GM19452 (cell line): ENCODE data around the gene C14orf93.
"Not testable (repeated sequence)": the region's sequence is repeated elsewhere in the genome, so short reads cannot be mapped to it uniquely, and the experiment has no call there.

Source experiments
- ATAC-seq: cut with Tn5 transposase; IDR thresholded peaks from one replicate; pipeline ENCODE4 v1.9.1; 2021; ENCODE audit not compliant: unreplicated experiment

C14orf93 gene

GRCh38 chr14:23021889-23022442 is 12.0 kb upstream of the C14orf93 start:
- no peak for ATAC-seq

- ATAC-seq: no peak
These were observed 11.5 kb upstream of the C14orf93 start for GRCh38 chr14:23021434-23021833.

- ATAC-seq: no peak
These were observed 10.5 kb upstream of the C14orf93 start for GRCh38 chr14:23020143-23021128.

- ATAC-seq: no peak
These were observed 8.2 kb upstream of the C14orf93 start for GRCh38 chr14:23018107-23018506.

- ATAC-seq: no peak
These were observed 7.1 kb upstream of the C14orf93 start for GRCh38 chr14:23017091-23017490.

GRCh38 chr14:23015618-23016017 is 5.7 kb upstream of the C14orf93 start:
- no peak for ATAC-seq

GRCh38 chr14:23013749-23014054 is 3.8 kb upstream of the C14orf93 start:
- not testable (repeated sequence) for ATAC-seq

- no peak for ATAC-seq
These were observed 3.3 kb upstream of the C14orf93 start for GRCh38 chr14:23013054-23013748.

GRCh38 chr14:23009483-23009938 is 432 bp downstream of the C14orf93 start:
- ATAC-seq: no peak

- ATAC-seq: no peak
These were observed 1.1 kb downstream of the C14orf93 start for GRCh38 chr14:23008831-23009230.

GRCh38 chr14:23006544-23007419 is 3.2 kb downstream of the C14orf93 start:
- peak; percentile 93 for ATAC-seq

- no peak for ATAC-seq
These were observed 3.8 kb downstream of the C14orf93 start for GRCh38 chr14:23006188-23006534.

GRCh38 chr14:23005451-23006187 is 4.3 kb downstream of the C14orf93 start:
- ATAC-seq: no peak

- ATAC-seq: not testable (repeated sequence)
These were observed 5.7 kb downstream of the C14orf93 start for GRCh38 chr14:23004274-23004673.

GRCh38 chr14:23002592-23002991 is 7.4 kb downstream of the C14orf93 start:
- no peak for ATAC-seq

- no peak for ATAC-seq
These were observed 9.1 kb downstream of the C14orf93 start for GRCh38 chr14:23000860-23001259.

GRCh38 chr14:22998329-22999012 is 11.5 kb downstream of the C14orf93 start:
- ATAC-seq: no peak

- no peak for ATAC-seq
These were observed 12.1 kb downstream of the C14orf93 start for GRCh38 chr14:22997676-22998323.
